H1 (cell line): Measurements from ENCODE around the gene ATG16L1. TPM values are rescaled to one million over a fixed set of nuclear protein-coding genes. Genes with fewer than 3 reads are reported as not detected.

ENCODE experiments used
- CTCF ChIA-PET: fragments of 300-600 bp; sonication (Branson Sonifier 250); formaldehyde crosslinking; loops from one replicate; lab custom pipeline; 2021; ENCODE audit not compliant: partially characterized antibody; lab: Charles Lee
- POLR2A ChIA-PET: fragments of 300-600 bp; sonication (Branson Sonifier 250); formaldehyde crosslinking; loops from one replicate; lab custom pipeline; 2021; ENCODE audit warnings: inconsistent platforms; ENCODE audit not compliant: partially characterized antibody; lab: Charles Lee
- DNase-seq, 2 experiments: peaks; one replicate each; pipeline versions ENCODE4 v3.0.0 to v3.0.0-alpha.2; 2010 to 2022; ENCODE audit warnings: low spot score in 2 of 2, low read depth in 1 of 2, mixed read lengths in 1 of 2
- FAIRE-seq: peaks from 2 replicates; lab custom pipeline; 2011; peaks lifted over from hg19 to GRCh38; lab: Jason Lieb, UNC
- H2AFZ ChIP-seq: 2 replicates; pipeline ENCODE4 v1.8.1; 2012; ENCODE audit warnings: low read length, inconsistent platforms
- H2AK5ac ChIP-seq: 2 replicates; pipeline ENCODE4 v1.6.1; 2013; ENCODE audit warnings: low read depth, low read length
- H2BK120ac ChIP-seq: replicated peaks from 2 replicates; pipeline ENCODE3; 2013; ENCODE audit warnings: low read depth, low read length, inconsistent platforms
- H2BK12ac ChIP-seq: 2 replicates; pipeline ENCODE4 v1.6.1; 2013; ENCODE audit warnings: low read depth, low read length
- H2BK15ac ChIP-seq: 2 replicates; pipeline ENCODE4 v1.6.1; 2013; ENCODE audit warnings: low read length
- H2BK20ac ChIP-seq: 2 replicates; pipeline ENCODE4 v1.6.1; 2013; ENCODE audit warnings: low read length
- H2BK5ac ChIP-seq: 2 replicates; pipeline ENCODE4 v1.6.1; 2013; ENCODE audit warnings: low read depth, low read length
- H3K14ac ChIP-seq: 2 replicates; pipeline ENCODE4 v1.6.1; 2013; ENCODE audit warnings: inconsistent platforms; ENCODE audit not compliant: insufficient read length
- H3K18ac ChIP-seq: 2 replicates; pipeline ENCODE4 v1.6.1; 2013; ENCODE audit warnings: low read length; ENCODE audit errors: extremely low read depth
- H3K23ac ChIP-seq: 2 replicates; pipeline ENCODE4 v1.6.1; 2013; ENCODE audit warnings: inconsistent platforms; ENCODE audit not compliant: insufficient read length
- H3K23me2 ChIP-seq: 2 replicates; pipeline ENCODE4 v1.6.1; 2013; ENCODE audit warnings: low read depth, low read length
- H3K27ac ChIP-seq: 2 replicates; pipeline ENCODE4 v1.6.1; 2011; ENCODE audit warnings: low read depth, low read length, inconsistent platforms
- H3K27me3 ChIP-seq, 4 experiments: replicated peaks in 1 of 4; 1 replicate in 1 of 4; 2 replicates in 3 of 4; pipeline versions ENCODE4 v1.6.1 to v1.8.1; 2011 to 2013; ENCODE audit warnings: low read length in 3 of 4, mild to moderate bottlenecking in 3 of 4, inconsistent platforms in 2 of 4, mixed read lengths in 2 of 4, moderate library complexity in 1 of 4; ENCODE audit not compliant: control insufficient read depth in 3 of 4, insufficient read depth in 3 of 4; ENCODE audit errors: extremely low read depth in 1 of 4
- H3K36me3 ChIP-seq, 4 experiments: 2 replicates each; pipeline versions ENCODE4 v1.6.1 to v1.8.1; 2011 to 2013; ENCODE audit warnings: mild to moderate bottlenecking in 4 of 4, low read length in 3 of 4, moderate library complexity in 2 of 4, control low read depth in 1 of 4, inconsistent platforms in 1 of 4; ENCODE audit not compliant: insufficient read depth in 4 of 4, control insufficient read depth in 2 of 4
- H3K4ac ChIP-seq: replicated peaks from 2 replicates; pipeline ENCODE3; 2013; ENCODE audit warnings: low read length, low read depth, mixed read lengths, inconsistent platforms; ENCODE audit not compliant: insufficient read length
- H3K4me1 ChIP-seq, 4 experiments: replicated peaks in 1 of 4; 1 replicate in 1 of 4; 2 replicates in 3 of 4; pipeline versions ENCODE4 v1.6.1 to v1.8.1; 2011 to 2013; ENCODE audit warnings: low read length in 3 of 4, inconsistent platforms in 2 of 4, mixed read lengths in 1 of 4; ENCODE audit not compliant: insufficient read depth in 4 of 4, control insufficient read depth in 3 of 4
- H3K4me2 ChIP-seq, 2 experiments: 2 replicates each; pipeline versions ENCODE4 v1.6.1 to v1.8.1; 2011 to 2013; ENCODE audit warnings: low read depth in 2 of 2, low read length in 2 of 2, control low read depth in 1 of 2, inconsistent platforms in 1 of 2, mild to moderate bottlenecking in 1 of 2; ENCODE audit not compliant: insufficient read depth in 1 of 2
- H3K4me3 ChIP-seq, 4 experiments: fragments of 200-600, 300-600 bp in 1 of 4; sonication (generic), shearing (Covaris generic), sonication (Bioruptor Twin) in 1 of 4; 2 replicates each; pipeline versions ENCODE4 v1.5.1 to v1.8.1; 2011 to 2016; ENCODE audit warnings: low read length in 4 of 4, low read depth in 3 of 4, control low read depth in 2 of 4, inconsistent platforms in 2 of 4, mild to moderate bottlenecking in 2 of 4, mixed read lengths in 1 of 4, moderate library complexity in 1 of 4; ENCODE audit not compliant: insufficient read depth in 2 of 4; ENCODE audit errors: extremely low read depth in 1 of 4
- H3K56ac ChIP-seq: replicated peaks from 2 replicates; pipeline ENCODE3; 2013; ENCODE audit warnings: low read depth, mild to moderate bottlenecking, mixed read lengths, low read length, inconsistent platforms; ENCODE audit not compliant: insufficient read length
- H3K79me1 ChIP-seq: 2 replicates; pipeline ENCODE4 v1.6.1; 2013; ENCODE audit warnings: low read depth, low read length, control low read depth
- H3K79me2 ChIP-seq, 2 experiments: 2 replicates each; pipeline versions ENCODE4 v1.6.1 to v1.8.1; 2012 to 2013; ENCODE audit warnings: low read length in 2 of 2, mild to moderate bottlenecking in 2 of 2, inconsistent platforms in 1 of 2; ENCODE audit not compliant: insufficient read depth in 2 of 2, control insufficient read depth in 1 of 2
- H3K9ac ChIP-seq, 4 experiments: replicated peaks in 1 of 4; 1 replicate in 1 of 4; 2 replicates in 3 of 4; pipeline versions ENCODE4 v1.6.1 to v1.8.1; 2011 to 2013; ENCODE audit warnings: low read depth in 3 of 4, low read length in 3 of 4, control low read depth in 2 of 4, mild to moderate bottlenecking in 2 of 4, moderate library complexity in 2 of 4, inconsistent platforms in 1 of 4; ENCODE audit errors: extremely low read depth in 1 of 4
- H3K9me3 ChIP-seq, 2 experiments: 2 replicates each; pipeline versions ENCODE4 v1.6.1 to v1.8.1; 2012 to 2013; ENCODE audit warnings: mild to moderate bottlenecking in 2 of 2, moderate library complexity in 2 of 2, control low read depth in 1 of 2, inconsistent platforms in 1 of 2, low read depth in 1 of 2, low read length in 1 of 2, mixed read lengths in 1 of 2; ENCODE audit not compliant: insufficient read depth in 2 of 2
- H4K20me1 ChIP-seq, 2 experiments: replicated peaks in 1 of 2; 2 replicates each; pipeline versions ENCODE3 to v1.8.1; 2011 to 2013; ENCODE audit warnings: inconsistent platforms in 2 of 2, low read length in 2 of 2, mild to moderate bottlenecking in 1 of 2; ENCODE audit not compliant: insufficient read depth in 2 of 2, control insufficient read depth in 1 of 2
- H4K5ac ChIP-seq: 2 replicates; pipeline ENCODE4 v1.6.1; 2013; ENCODE audit warnings: low read length, low read depth, mixed read lengths, inconsistent platforms; ENCODE audit not compliant: insufficient read length
- H4K8ac ChIP-seq: 2 replicates; pipeline ENCODE4 v1.8.0; 2013; ENCODE audit warnings: mild to moderate bottlenecking, moderate library complexity, low read length, inconsistent platforms; ENCODE audit not compliant: insufficient read depth; ENCODE audit errors: extremely low read depth
- H4K91ac ChIP-seq: replicated peaks from 2 replicates; pipeline ENCODE3; 2013; ENCODE audit warnings: low read length, mixed read lengths, inconsistent platforms; ENCODE audit not compliant: insufficient read length
- FOSL1 ChIP-seq: IDR thresholded peaks from 2 replicates; pipeline ENCODE4 v1.6.1; 2011; ENCODE audit warnings: mild to moderate bottlenecking, low read depth, low read length, moderate library complexity; ENCODE audit not compliant: insufficient read depth
- NRF1 ChIP-seq: IDR thresholded peaks from 2 replicates; pipeline ENCODE4 v1.6.1; 2011; ENCODE audit warnings: mild to moderate bottlenecking, low read depth, low read length, improper control_type of control experiment
- RAD21 ChIP-seq, 2 experiments: IDR thresholded peaks in 1 of 2; conservative IDR thresholded peaks in 1 of 2; 2 replicates each; pipeline ENCODE4 v1.6.1; 2011; ENCODE audit warnings: low read depth in 2 of 2, low read length in 2 of 2, improper control_type of control experiment in 1 of 2, inconsistent platforms in 1 of 2, mild to moderate bottlenecking in 1 of 2, moderate library complexity in 1 of 2
- RNF2 ChIP-seq: fragments of 200-900, 300-1000 bp; sonication (generic); IDR thresholded peaks from 2 replicates; pipeline ENCODE4 v1.7.1; 2016; ENCODE audit warnings: borderline replicate concordance, low read depth, mild to moderate bottlenecking, antibody characterized with exemption, low read length; ENCODE audit not compliant: poor library complexity, severe bottlenecking; ENCODE audit errors: missing control alignments
- WGBS, 2 experiments: shearing (Covaris generic) in 1 of 2; methylation state at CpG; one replicate each; pipeline versions ENCODE4 v1.1.6 to v1.1.7; 2013 to 2015; ENCODE audit warnings: low lambda C conversion rate in 2 of 2, mixed read lengths in 2 of 2, inconsistent platforms in 1 of 2, low coverage in 1 of 2, missing lambda C conversion rate in 1 of 2; ENCODE audit not compliant: insufficient replicate concordance in 2 of 2, insufficient coverage in 1 of 2, insufficient read length in 1 of 2; ENCODE audit errors: extremely low coverage in 1 of 2, missing lambda C conversion rate in 1 of 2; 5-methylcytosine and 5-hydroxymethylcytosine counted together
- polyA plus RNA-seq, 7 experiments: library from polyadenylated mRNA; depleted of rRNA in 3 of 7; stranded (reverse) in 5 of 7; unstranded in 2 of 7; fragments of >200 nt in 5 of 7; fragments of 200-250 nt in 2 of 7; gene quantifications; 1 replicate in 5 of 7; 2 replicates in 1 of 7; 4 replicates in 1 of 7; pipeline versions ENCODE4 v1.2.1 to v1.2.3, GENCODE V29; 2011 to 2013; ENCODE audit warnings: missing spikeins in 2 of 7, mixed read lengths in 2 of 7
- total RNA-seq: library from RNA; stranded (reverse); fragmentation: NEBNext Ultra II Directional; extraction: Animal tissue kit (Norgen Biotek cat#: 25700); gene quantifications from 2 replicates; pipeline ENCODE4 v1.2.1, GENCODE V29; 2021
- TF ChIP-seq, protein P1 (sequence below), 3 experiments: IDR thresholded peaks; 1 replicate in 2 of 3; 2 replicates in 1 of 3; pipeline versions ENCODE4 v1.5.1 to v1.6.1; 2011; ENCODE audit warnings: low read length in 3 of 3, mild to moderate bottlenecking in 3 of 3, inconsistent platforms in 2 of 3, low read depth in 1 of 3, moderate library complexity in 1 of 3; ENCODE audit not compliant: insufficient read depth in 1 of 3; ENCODE audit errors: control extremely low read depth in 1 of 3

ATG16L1 gene
- total and polyA plus RNA-seq, 2 of the 8 experiments (the other 6 are each of a cell fraction or from before 2014, with no cell fraction given): 18.3 to 31.0 TPM

DNA sequence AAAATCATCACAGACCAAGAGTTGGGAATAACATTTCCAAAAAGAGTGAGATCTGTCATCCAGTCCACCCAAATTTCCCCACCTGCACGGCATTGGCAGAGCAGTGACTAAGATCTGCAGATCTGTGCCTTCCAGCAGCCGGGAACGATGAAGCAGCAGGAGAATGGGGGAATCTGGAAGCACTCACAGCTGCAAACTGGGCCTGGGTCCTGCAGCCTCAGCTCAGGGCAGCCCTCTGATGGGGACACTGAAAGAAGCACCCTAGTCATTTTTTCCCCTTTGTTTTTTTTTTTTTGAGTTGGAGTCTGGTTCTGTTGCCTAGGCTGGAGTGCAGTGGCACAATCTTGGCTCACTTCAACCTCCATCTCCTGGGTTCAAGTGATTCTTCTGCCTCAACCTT is 51.8 kb downstream of the ATG16L1 start:
- no peaks in the 10 kb centered on the region for H4K20me1 ChIP-seq
- no peak overlapping the region for H3K4ac ChIP-seq
- no peak overlapping the region for H3K4me3 ChIP-seq
- H3K18ac ChIP-seq: no peak overlapping the region
- no peaks in the 10 kb centered on the region for H3K27me3 ChIP-seq
- H3K4me2 ChIP-seq: no peak overlapping the region
- no peaks in the 10 kb centered on the region for H3K9me3 ChIP-seq
- H3K79me2 ChIP-seq: no peaks in the 10 kb centered on the region
- no peaks in the 10 kb centered on the region for H3K36me3 ChIP-seq
- TF ChIP-seq NRF1 (no peak), RAD21 (IDR thresholded peaks at IDR 0.05 in 1 of 2, conservative IDR thresholded peaks at IDR 0.05 in 1 of 2; ENCODE audit: low read depth in 2 of 2, low read length in 2 of 2) (peak; percentile 37 to 47), FOSL1 (no peak), RNF2 (no peak)
- TF ChIP-seq, protein P1, sequence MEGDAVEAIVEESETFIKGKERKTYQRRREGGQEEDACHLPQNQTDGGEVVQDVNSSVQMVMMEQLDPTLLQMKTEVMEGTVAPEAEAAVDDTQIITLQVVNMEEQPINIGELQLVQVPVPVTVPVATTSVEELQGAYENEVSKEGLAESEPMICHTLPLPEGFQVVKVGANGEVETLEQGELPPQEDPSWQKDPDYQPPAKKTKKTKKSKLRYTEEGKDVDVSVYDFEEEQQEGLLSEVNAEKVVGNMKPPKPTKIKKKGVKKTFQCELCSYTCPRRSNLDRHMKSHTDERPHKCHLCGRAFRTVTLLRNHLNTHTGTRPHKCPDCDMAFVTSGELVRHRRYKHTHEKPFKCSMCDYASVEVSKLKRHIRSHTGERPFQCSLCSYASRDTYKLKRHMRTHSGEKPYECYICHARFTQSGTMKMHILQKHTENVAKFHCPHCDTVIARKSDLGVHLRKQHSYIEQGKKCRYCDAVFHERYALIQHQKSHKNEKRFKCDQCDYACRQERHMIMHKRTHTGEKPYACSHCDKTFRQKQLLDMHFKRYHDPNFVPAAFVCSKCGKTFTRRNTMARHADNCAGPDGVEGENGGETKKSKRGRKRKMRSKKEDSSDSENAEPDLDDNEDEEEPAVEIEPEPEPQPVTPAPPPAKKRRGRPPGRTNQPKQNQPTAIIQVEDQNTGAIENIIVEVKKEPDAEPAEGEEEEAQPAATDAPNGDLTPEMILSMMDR (IDR thresholded peaks at IDR 0.05; ENCODE audit: control extremely low read depth in 1 of 3, insufficient read depth in 1 of 3, low read depth in 1 of 3, low read length in 3 of 3): peak in 2 of 3 experiments; percentile 4 to 13; a peak in 2 of 4 replicates
- no peaks in the 10 kb centered on the region for H3K79me1 ChIP-seq
- no peak overlapping the region for H2BK120ac ChIP-seq
- H2BK12ac ChIP-seq: no peak overlapping the region
- H4K8ac ChIP-seq: no peak overlapping the region
- H3K56ac ChIP-seq: no peak overlapping the region
- H2BK15ac ChIP-seq: no peak overlapping the region
- H3K9ac ChIP-seq: no peak overlapping the region
- ChIA-PET POLR2A (interaction anchor here (0.6 kb wide), 1 partner anchor 164 kb away, joined by 3 read pairs; no protein-coding TSS in a partner anchor), CTCF (interaction anchor here (0.6 to 1.8 kb wide), 7 partner anchors 10 to 518 kb away, joined by 3 to 6 read pairs (median 3); no protein-coding TSS in a partner anchor)
- H3K27ac ChIP-seq: no peak overlapping the region
- no peak overlapping the region for H2AFZ ChIP-seq
- FAIRE-seq (no peak), DNase-seq (peak in 1 of 2 experiments; percentile 17)
- H3K14ac ChIP-seq: no peak overlapping the region
- no peak overlapping the region for H3K23ac ChIP-seq
- H2BK5ac ChIP-seq: no peak overlapping the region
- H3K23me2 ChIP-seq: no peaks in the 10 kb centered on the region
- WGBS, 2 experiments: 92% methylated on average over 3 of the region's 3 CpGs; no CpG with 5 or more reads in 1 of the 2 experiments
- H2AK5ac ChIP-seq: no peak overlapping the region
- H4K5ac ChIP-seq: no peak overlapping the region
- no peak overlapping the region for H2BK20ac ChIP-seq
- no peak overlapping the region for H4K91ac ChIP-seq
- no peaks in the 10 kb centered on the region for H3K4me1 ChIP-seq
